GM18520 (cell line): Measurements from ENCODE around the gene TBC1D2.

Source experiments
- ATAC-seq: cut with Tn5 transposase; IDR thresholded peaks from one replicate; pipeline ENCODE4 v1.9.1; 2021; ENCODE audit not compliant: unreplicated experiment

The TBC1D2 gene

GRCh38 chr9:98172604-98173003 is 82.8 kb downstream of the TBC1D2 start:
- ATAC-seq: no peak

- no peak for ATAC-seq
Measured at GRCh38 chr9:98171176-98171925, 84.1 kb downstream of the TBC1D2 start.

GRCh38 chr9:98168941-98169488 is 86.4 kb downstream of the TBC1D2 start:
- peak; percentile 99 for ATAC-seq

DNA sequence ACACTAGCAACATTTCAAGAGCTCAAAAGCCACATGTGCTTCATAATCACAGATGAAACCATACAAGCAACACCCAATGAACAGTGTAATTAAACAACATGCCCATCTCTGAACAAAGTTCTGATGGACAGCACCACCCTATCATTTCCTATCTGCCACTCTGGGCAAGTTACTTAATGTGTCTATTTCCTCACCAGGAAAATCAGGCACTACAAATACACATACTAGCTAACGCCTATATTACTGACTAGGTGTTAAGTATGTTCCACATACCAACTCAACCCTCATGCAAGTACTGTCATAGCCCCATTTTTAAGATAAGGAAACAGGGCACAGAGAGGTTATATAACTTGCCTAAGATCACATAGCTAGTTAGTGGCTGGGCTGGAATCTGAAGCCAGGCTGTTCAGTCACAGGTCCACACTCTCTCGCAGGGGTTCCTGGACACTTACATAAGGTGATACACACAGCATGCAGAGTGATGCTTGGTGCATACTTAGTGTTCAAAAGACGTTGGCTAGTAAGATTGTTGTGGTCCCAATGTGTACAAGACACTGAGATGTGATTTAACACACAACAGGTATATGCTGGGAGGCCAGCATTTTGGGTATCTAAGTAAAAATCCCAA is 87.2 kb downstream of the TBC1D2 start:
- ATAC-seq: no peak

DNA sequence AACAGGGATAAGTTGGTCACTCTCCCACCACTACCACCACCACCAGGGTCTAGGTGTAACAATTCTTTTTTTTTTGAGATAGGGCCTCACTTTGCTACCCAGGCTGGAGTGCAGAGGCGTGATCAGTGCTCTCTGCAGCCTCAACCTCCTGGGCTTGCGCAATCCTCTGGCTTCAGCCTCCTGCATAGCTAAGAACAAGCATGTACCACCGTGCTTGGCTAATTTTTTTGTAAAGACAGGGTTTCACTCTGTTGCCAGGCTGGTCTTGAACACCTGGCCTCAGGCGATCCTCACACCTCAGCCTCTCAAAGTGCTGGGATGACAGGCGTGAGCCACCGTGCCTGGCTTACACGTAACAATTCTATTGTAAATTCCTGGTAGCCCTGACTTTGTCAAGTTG is 90.5 kb downstream of the TBC1D2 start:
- ATAC-seq: no peak

DNA sequence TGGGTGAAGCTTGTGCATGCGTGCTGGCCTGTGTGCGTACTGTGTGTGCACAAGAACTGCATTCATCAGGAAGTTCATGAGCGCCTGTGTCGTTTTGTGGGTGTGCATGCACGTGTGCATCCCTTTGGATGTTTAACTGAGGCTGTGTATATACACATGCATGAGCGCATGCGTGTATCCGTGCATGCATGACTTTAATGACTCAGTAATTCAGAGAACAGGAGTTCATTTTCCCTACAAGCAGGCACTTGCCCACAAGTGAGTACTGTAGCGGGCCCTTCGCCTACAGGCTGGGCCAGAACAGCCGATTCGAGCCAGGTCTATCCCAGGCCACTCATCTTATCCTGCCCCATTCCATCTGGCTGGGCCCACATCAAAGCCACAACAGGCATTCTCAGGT is 92.8 kb downstream of the TBC1D2 start:
- ATAC-seq: no peak

DNA sequence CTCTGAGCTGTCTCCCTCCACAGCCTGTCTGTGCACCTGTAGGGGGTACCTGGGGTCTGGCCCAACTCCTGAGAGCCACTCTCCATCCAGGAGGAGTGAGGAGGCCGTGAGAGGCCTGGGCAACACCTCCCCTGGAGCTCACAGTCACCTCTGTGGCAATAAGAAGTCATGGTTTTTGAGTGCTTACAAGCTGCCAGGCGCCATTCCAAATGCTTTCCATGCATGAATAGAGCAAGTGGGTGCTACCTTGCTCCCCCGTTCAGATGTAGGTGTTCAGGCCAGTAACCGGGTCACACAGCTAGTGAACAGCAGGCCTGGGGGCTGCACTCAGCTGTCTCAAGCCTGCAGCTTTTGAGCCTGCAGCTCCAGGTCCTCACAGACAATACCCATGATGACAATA is 93.6 kb downstream of the TBC1D2 start:
- ATAC-seq: no peak

- no peak for ATAC-seq
Measured at GRCh38 chr9:98159790-98160189, 95.7 kb downstream of the TBC1D2 start.

- no peak for ATAC-seq
Measured at GRCh38 chr9:98159301-98159700, 96.1 kb downstream of the TBC1D2 start.

- ATAC-seq: no peak
Measured at GRCh38 chr9:98158071-98158831, 97.2 kb downstream of the TBC1D2 start.

DNA sequence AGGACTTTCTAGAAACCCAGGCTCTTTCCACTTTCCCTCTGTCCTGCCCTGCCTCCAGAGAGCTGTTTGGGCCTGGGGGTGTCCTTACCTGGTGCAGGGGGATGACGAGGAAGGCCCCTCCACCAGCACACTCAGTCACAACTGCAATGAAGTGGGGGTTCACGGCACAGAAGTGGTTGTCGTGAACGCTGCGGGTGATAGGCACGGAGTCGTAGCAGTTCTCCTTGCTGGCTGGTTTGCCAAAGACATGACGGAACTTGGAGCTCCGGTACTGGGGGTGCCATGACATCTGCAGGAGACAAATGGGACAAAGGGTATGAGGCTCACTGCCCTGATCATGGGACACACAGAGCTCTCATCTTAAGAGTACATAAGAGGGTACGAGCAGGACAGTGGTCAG is 98.1 kb downstream of the TBC1D2 start:
- no peak for ATAC-seq

- no peak for ATAC-seq
Measured at GRCh38 chr9:98154678-98155077, 100.8 kb downstream of the TBC1D2 start.

DNA sequence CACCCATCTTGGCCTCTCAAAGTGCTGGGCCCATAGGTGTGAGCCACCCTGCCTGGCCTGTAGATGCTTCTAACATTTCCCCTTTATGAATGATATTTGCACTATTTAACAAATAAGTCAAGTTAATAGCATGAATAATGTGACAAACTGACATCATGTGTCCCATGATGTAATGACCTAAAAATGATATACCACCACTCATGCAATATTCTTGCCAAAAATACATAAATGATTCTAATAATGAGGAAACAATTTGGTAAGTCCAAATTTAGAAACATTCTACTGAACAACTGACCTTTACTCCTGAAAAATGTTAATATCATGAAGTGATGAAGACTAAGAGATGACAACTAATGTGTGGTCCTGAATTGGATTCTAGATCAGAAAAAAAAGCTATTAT is 102.9 kb downstream of the TBC1D2 start:
- no peak for ATAC-seq

GRCh38 chr9:98150721-98151120 is 104.7 kb downstream of the TBC1D2 start:
- no peak for ATAC-seq

GRCh38 chr9:98150164-98150563 is 105.3 kb downstream of the TBC1D2 start:
- ATAC-seq: no peak

GRCh38 chr9:98149422-98149821 is 106.0 kb downstream of the TBC1D2 start:
- ATAC-seq: no peak
